ENCODE measurements around the gene TBC1D21.

The TBC1D21 gene

DNA sequence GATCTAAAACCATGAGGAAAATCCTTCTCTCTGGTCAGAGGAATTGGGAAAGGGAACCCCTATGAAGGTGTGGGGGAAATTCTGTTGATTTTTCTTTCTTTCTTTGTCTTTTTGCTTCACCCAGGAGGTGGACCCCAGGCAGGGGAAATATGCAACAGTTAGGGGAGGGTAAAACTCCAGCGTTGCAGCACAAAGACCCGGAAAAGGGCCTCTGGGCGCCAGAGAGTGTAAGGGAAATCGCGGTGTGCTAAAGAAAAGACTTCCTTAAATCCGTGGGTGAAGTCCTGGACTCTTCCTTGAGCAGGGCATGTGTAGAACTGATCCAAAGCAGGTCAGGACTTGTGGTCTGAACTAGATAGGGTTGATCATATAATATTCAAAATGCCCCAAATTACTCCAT lies 11.1 kb upstream of the TBC1D21 start:
- DNase-seq, result peak; percentile 15

DNA sequence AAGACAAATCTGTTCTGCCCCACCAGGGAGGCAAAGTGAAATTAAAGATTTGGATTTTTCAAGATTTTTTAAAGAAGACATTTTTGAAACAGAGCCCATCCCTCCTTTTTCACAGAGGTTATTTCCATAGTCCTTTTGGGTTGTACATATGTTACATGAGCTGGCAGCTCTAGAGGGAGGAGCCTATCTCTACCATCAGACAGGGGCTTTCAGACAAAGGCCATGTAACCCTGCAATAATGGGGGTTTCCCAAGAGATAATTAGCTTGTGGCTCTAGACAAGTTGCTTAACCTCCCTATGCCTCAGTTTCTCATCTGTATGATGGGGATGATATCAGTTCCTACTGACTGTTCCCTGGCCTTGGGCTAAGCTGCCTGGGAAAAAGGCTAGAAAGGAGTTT lies 8.0 kb upstream of the TBC1D21 start:
- no peak for DNase-seq

DNA sequence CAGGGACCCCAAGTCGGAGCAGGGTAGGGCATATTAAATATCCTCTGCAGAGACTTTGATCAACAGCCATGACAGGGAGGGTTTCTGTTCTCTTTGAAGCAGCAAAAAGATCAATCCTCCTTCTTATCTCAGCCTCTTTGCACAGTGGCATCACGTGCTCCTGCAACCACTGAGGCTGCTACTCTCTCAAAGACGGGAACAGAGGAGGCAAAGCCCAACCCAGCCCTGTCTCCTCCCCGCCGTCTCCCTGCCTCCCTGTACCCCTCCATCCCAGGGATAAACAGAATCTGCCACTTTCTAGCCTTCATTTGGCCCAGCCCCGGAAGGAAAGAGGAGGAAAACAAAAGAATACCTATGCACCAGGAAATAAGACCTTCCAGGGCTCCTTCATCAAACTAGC lies 7.5 kb upstream of the TBC1D21 start:
- DNase-seq, result peak; percentile 35

DNA sequence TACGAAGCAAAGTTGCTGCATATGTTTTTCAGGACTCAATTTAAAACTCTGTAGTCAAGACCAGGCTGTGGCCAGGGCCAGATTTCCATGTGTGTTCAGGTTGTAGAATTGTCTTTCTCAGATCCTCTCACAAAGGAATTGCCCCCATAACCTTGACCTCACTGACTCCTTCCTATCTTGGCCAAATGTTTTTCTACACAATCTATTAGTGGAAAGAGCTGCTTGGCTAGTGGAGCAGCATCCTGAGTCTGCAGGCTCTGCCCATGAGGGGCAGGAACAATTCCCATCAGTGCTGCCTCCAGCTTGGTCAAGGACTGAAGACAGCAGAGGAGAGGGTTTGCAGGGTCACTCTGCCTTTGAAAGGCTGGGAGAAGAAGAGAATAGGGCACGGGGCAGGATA lies 6.9 kb upstream of the TBC1D21 start:
- DNase-seq, result peak; percentile 37

DNA sequence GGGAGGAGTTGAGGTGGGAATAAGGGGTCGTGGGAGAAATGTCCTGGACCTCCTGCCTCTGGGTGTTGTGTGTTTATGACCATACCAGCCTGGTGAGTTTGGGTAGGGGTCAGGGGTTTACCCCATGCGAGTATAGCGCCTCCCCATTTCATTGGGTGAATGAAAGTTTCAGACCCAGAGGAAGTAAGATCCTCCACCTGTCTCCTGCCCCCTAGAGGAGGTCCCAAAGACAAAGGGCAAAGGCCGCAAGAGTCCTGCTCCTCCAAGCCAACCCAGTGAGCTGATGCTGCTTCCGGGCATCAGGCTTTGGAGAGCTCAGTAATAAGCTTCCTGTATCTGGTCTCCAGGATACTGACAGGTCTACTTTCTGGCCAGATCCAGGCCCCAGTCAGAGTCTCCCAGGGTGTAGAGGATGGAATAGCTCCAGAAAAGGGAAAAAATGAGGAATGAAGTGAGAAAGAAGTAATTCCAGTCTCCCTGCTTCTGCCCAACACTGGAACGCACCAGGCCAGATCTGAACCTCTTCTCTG lies 6.4 kb upstream of the TBC1D21 start:
- DNase-seq, result peak; percentile 41

DNA sequence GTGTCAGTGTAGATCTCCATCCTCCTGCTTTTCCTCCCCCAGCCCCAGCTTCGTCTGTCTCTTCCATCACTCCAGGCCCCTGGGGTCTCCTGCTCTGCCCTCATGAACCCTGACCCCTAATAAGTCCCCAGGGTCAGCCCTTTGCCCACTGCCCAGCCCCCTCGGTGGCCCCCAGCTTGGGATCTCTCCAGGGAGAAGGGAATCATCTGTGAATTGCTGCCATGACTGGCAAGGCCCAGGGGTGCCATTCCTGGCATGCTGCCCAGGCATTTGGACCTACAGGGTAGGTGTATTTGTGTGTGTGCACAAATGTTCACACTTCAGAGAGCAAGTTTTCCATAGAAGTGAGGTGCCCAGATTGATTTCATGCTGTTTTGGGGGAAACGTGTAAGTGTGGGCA lies 5.9 kb upstream of the TBC1D21 start:
- DNase-seq, result peak; percentile 39

DNA sequence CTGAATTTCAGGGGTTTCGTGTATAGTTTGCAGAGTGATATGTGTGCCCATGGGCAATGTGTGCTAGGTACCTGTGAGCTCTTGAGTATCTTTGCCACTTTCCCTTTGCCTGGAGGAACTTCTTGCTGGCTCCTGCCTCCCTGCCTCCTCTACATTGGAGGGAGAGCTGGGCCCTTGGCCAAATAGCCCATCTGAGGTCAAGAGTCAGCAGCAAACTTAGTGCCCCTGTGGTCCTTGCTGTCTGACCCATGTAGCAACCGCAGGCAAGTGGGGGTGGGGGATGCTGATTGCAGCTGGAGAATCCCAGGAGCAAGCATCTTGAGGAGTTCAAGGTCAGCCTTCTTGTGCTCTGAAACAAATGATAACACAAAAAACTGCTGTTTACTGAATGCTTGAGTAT lies 5.4 kb upstream of the TBC1D21 start:
- DNase-seq, result peak; percentile 29

DNA sequence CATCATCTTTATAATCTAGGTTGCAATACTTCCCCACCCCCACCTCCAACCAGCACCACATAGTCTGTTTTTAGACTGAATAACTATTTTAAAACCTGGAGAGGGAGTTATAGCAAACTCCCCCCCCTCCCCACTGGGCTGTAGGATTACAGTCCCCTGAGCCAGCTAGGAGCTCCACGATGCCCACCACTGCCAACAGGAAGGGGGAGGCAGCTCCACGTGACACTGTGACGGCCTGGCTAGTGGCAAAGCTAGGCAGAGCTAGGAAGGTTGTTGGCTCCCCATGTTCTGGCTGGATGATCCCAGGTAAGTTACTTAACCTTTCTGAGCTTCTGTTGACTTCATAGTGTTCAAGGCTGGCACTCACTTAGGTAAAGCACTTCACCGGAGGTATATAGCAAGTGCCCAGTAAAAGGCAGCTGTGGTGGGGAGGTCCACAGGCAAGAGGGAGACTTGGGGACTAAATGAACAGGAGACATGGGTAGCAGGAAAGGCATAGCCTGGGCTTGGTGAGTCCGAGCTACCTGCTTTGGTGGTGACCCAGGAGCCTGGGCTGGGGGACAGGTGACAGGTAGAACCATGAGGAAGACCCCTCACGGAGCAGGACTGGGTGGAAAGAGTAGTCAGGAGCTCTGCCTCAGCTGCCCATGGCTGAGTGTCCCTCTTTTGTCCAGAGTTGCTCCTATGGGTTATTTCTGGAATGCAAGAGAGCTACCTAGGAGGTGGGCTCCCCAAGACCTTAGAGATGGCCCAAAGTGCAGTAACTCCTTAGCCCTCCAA lies 4.0 kb upstream of the TBC1D21 start:
- DNase-seq, result peak; percentile 40

DNA sequence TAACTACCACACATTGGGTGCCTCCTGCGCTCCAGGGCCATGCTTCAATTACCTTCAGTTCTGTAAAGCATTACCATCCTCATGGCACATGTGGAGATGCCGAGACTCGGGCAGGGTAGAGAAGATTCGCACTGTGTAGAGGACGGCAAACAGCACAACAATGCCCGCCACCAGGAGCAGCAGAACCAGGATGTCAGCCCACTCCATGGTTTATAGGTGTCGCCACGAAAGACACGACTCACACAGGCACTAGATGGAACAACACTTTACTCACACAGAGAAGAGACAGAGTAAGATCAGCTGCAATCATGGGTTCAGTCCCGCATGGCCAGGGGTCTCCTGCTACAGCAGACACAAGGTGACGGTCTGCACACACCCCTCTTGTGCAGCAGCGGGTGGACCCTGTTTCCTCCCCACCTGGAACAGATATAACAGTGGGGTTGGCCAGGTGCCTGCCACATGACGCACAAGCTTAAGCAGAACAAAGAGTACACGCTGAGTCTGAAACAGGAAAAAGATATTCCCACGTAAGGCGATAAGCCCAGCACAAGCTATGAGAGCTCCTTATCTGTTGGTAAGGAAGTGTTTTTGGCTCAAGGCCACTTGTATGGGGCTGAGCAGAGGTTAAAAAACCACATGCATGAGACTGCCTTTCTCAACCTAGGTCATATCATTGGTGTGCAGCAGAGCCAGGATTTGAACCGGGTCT lies 2.5 kb upstream of the TBC1D21 start:
- peak; percentile 39 for DNase-seq

DNA sequence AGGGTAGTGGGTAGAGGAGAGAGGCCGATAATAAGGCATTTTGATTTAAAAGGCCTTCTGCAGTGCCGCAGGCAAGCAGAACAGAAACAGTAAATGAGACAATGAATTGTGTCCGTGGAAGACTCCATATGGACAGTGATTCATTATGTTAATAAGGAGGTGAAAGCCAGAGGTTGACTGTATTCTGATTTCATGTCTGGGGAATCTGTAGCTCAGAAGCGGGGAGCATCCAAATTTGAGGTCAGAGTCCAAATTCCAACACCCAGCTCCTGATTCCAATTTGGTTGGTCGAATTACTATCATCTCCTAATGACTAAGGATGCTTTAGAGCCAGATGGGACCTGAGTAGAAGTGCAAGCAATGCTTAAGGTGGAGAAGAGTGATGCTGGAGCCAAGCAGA lies 1.0 kb upstream of the TBC1D21 start:
- peak; percentile 18 for DNase-seq

DNA sequence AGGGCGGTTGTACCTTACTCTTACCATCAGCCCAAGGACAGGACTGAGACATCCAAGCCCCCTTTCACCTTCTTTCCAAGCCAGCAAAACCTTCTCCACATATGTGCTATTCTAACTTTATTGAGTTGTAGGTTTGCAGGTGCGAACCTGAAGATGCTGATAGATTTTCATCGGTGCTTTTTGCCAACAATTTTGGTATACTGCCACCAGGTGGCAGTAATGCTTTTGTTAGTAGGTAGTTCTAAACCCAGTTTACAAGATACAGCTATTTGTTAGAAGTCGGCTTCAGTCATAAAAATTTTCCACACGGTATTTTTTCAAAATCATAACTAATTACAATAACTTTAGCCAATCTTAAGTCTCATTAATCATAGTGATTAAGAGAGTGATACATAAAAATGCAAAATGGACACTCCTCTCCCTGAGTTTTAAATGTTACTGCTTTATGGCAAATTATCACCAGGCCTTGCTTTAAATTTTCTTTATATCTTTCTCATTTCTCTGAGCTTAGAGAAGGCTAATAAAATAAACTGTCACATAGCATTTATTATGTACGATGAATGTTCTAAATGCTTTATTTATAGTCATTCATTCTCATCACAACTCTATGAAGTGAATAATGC lies 636 bp downstream of the TBC1D21 start:
- DNase-seq, result peak; percentile 48

DNA sequence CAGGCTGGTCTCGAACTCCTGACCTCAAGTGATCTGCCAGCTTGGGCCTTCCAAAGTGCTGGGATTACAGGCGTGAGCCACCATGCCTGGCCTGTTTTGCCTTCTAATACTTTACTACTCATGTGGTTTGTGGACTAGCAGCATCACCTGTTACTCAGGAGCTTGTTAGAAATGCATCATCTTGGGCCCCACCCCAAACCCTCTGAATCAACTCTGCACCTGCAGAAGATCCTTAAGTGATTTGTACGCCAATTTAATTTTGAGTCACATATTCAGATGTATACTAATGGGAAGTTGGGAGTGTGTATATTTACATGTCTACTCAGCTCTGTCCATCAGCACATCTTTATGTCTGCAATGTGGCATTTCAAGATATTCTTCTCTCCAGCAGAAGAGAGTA lies 6.1 kb downstream of the TBC1D21 start:
- DNase-seq, result peak; percentile 8

DNA sequence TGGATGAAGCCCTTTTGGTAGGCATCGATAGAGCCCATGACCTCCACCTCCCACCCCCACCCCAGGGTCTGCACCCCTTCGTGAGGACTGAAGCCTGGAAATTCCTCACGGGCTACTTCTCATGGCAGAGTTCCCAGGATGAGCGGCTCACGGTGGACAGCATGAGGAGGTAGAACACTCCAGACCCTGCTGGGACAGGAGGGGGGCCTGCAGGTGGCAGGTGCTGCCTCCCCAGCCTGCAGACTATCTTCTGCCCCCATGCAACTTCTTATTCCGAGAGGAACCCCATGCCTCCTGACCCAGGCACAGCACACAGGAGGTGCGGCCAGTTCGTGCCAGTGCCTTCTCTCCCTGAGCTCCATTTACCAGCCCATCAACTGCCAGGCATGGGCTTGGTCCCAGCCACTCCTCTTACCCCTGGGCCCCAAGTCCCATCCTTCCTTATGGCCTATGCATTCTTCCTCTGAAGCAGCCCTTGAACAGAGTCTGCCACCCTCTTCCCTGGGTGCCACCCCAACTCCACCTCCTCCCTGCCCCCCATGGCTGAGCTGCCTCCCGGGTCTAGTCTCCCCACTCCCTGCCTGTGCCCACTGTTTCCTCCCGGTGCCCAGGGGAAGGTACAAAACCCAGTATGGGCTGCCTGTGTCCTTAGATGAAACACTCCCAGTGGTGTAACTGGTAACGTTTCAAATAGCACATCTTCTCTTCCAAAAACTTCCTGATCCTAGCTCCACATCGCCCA lies 8.4 kb downstream of the TBC1D21 start:
- DNase-seq, result no peak

DNA sequence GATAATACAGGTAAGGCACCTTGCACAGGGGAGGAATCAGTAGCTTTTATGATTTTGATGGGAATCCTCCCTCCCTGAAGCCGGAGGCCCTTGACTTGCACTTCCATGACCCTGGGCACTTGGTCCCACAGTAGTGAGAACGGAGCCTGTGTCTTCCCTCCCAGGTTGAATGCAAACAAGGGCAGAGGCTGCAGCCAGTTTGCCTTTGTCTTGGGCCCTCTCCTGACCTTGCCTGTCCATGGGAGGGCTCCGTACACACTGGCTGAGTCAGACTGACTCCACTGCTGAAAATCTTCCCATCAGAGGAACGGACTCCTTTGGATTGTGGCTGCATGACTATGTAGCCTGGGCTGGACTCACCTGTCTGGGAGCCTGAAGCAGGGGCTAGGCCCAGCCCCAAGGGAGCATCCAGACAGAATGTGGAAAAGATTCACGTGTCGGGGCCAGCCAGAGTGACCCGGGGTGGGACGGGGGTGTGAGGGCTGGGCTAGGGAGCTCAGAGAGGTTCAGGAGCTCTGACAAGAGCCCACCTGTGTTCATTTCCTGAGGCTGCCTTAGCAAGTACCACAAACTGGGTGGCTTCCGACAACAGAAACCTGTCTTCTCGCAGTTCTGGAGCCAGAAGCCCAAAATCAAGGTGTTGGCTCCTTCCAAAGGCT lies 9.5 kb downstream of the TBC1D21 start:
- no peak for DNase-seq

DNA sequence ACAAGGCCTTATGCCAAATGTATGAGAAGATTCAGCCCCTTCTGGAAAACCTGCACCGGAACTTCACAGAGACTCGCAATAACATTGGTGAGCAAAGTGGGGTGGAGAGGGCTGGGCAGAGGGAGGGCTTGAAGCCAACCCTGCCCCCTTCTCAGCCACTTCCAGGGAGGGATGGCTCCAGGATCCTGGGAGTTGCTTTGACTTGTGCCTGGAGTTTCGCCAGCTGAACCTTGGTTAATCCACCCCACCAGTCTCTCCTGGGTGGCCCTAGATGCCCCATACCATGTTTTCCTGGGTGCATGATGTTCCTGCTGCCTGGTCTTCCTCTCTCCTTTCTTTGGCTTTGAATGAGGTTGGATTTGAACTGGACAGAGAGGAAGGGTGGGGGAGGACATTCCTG lies 10.8 kb downstream of the TBC1D21 start:
- no peak for DNase-seq

DNA sequence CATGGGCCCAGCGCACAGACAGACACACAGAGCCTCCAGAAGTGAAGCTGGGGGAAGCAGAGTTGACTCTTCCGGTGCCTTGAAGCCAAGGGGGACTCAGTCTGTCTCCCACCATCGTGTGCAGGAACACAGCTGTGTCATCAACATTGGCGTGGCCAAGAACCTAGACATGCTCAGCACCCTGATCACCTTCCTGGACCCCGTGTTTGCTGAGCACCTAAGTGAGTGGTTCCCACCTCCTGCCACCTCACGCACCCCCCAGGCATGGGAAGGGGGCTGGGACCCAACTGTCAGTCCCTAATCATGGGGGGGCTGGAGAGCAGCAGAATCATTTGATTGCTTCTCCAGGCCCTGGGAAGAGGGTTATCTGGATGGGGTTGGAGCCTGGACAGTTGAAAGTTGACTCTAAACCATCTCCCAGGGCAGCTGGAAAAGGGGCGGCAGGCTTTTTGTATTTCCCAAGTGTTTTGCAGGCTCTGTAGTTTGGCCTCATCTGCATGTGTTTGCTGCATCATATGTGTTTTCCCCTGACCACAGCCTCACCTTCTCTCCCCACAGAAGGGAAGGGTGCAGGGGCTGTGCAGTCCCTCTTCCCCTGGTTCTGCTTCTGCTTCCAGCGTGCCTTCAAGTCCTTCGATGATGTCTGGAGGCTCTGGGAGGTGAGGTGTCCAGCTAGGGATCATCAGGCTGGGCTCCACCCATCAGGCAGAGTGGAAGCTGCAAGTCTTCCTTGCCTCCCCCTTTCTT lies 12.8 kb downstream of the TBC1D21 start:
- no peak for DNase-seq

DNA sequence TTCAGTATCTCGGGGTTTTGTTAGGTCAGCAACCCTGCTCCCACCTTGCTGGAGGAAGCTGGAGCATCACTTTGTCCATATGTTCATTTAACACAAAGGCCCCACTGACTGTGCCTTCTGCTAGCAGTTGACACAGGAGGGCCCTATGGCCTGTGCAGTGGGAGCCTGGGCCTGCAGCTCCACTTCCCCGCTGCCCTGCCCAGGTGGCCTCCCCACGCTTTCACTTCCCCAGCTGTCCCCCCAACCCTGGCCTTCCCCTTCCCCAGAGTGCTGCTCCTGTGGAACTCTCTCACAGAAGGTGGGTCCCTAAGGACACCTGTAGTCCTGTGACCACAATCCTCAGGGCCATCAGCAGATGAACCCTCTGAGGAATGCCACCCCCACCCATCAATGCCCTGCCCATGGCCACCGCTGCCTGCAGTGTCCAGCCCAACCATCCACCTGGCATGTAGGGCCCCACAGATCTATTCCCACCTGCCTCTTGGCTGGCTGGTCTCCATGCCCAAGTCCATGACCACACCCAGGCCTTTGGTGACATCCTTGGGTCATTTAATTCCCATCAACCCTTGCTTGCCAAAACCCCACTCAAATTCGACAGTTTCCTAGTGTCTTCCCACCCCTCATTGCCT lies 13.5 kb downstream of the TBC1D21 start:
- DNase-seq, result no peak

DNA sequence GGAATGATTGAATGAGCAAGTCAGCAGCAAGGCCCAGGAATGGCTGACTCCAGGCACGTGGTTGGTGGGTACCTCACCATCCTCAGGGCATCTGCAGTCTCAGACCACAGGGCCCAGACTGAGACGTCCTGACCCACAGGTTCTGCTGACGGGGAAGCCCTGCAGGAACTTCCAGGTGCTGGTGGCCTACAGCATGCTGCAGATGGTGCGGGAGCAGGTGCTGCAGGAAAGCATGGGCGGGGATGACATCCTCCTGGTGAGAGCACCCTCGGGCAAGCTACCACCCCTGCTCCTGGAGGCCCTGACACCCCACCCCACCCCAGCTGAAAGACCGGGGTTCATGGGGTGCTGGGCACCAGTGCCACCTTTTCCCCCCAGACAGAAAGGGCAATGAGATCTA lies 14.1 kb downstream of the TBC1D21 start:
- DNase-seq, result no peak

DNA sequence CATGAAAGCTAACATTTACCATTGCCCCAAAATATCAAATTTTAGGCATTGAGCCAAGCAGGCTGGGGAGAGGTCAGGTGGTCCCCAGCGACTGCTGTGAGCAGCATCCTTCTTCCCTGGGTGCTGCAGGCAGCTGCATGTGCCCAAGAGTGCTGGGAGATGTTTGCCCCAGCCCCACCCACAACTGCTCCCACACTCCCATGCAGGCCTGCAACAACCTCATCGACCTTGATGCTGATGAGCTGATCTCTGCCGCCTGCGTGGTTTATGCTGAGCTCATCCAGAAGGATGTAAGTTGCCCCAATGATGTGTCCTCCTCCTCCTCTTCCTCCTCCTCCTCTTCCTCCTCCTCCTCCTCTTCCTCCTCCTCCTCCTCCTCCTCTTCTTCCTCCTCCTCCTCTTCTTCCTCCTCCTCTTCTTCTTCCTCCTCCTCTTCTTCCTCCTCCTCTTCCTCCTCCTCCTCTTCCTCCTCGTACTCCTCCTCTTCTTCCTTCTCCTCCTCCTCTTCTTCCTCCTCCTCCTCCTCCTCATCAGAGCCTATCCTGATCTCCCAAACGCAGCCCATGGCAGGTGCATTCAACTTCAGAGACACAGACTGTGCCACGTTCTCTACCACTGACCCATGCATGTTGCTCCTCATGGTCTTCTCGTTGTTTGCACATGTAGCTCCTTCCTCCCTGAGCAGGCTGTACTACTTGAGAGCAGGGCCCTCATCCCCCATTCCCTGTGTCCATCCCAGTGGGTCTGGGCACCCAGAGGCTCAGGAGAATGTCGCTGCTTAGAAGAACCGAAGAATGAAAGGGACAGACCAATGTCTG lies 15.1 kb downstream of the TBC1D21 start:
- no peak for DNase-seq

DNA sequence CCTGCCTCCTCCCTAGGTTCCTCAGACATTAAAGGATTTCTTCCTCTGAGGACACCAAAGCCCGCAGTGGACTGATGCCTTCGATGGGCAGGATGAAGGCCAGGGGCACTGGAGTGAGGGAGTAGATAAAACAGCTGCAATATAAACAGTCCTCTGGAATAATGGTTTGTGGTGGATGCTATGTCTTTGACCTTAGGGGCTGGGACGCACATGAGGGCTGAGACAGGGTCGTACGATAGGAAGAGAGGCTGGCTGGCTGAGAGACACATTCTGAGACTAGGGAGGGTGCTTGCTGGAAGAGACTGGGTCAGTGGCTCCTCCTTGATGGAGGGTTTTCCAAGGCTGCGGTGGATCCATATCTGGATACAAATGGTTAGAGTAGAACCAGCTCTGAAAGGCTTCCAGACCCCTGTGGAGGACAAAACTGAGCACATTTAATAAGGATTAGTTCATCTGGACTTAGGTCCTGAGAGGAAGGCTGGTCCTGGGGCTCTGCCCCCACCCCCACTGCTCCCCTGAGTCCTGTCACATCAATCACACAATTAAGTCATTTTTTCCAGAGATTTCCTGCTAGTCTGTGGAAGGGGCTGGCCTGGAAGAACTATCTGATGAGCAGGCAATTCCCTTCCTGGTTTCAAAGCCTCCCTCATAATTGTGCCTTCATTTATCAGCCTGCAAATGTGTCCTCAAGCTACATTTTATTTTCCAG lies 15.8 kb downstream of the TBC1D21 start:
- no peak for DNase-seq
